A673 (cell line): ENCODE measurements around the gene ZBTB20.

Experiments
- CTCF ChIP-seq: fragments of 300-800, 200-600 bp; sonication (generic); conservative IDR thresholded peaks from 2 replicates; pipeline ENCODE4 v1.5.1; 2017; ENCODE audit warnings: low read depth, mild to moderate bottlenecking, antibody characterized with exemption, low read length, moderate library complexity, mixed read lengths
- EZH2 ChIP-seq: fragments of 200-600 bp; sonication (generic); IDR thresholded peaks from 2 replicates; pipeline ENCODE4 v1.6.1; 2017; ENCODE audit warnings: borderline replicate concordance, low read depth, mild to moderate bottlenecking, mixed read lengths, antibody characterized with exemption, low read length; ENCODE audit not compliant: poor library complexity, severe bottlenecking

DNA sequence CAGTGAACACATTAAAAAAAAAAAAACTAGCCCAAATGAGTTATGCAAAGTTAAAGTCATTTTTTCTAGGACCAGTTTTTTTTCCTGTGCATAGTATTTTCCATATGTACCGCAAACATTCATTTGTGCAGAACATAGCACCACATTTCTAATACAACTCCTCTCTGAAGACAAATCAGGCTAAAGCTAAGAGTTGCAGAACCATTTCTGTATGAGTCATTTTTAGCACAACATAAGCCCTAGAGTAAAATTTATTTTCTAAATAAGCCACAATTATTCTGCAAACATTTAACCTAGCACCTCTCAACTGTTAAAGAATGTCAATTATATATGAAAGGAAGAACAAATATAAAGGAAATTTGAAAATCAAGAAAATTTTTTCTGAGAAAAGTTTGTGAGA lies 477.5 kb downstream of the ZBTB20 start:
- TF ChIP-seq CTCF (no peak), EZH2 (no peak)
